NT2/D1 (cell line): ENCODE measurements around the gene RBM44.

Experiments used
- YY1 ChIP-seq: IDR thresholded peaks from 2 replicates; pipeline ENCODE4 v1.6.1; 2011; ENCODE audit not compliant: insufficient read length, insufficient read depth
- ZNF274 ChIP-seq: IDR thresholded peaks from 2 replicates; pipeline ENCODE4 v1.6.1; 2011; ENCODE audit warnings: mild to moderate bottlenecking, low read depth, low read length

GRCh38 chr2:237841051-237841450 lies 42.5 kb downstream of the RBM44 start:
- TF ChIP-seq YY1: no peak
- TF ChIP-seq ZNF274: no peak
